Liver (tissue), 9 donors: ENCODE results near the gene PSENEN. TPM values are rescaled to one million over a fixed set of nuclear protein-coding genes. Genes with fewer than 3 reads are reported as not detected.

Experiments
- DNase-seq: peaks from one replicate; pipeline ENCODE4 v3.0.0-alpha.2; 2017; ENCODE audit warnings: low spot score
- H3K27ac ChIP-seq, 2 donors: one replicate each; pipeline ENCODE4 v1.7.0; 2013; ENCODE audit warnings: inconsistent platforms in 2 of 2, low read length in 2 of 2, control low read depth in 1 of 2, low read depth in 1 of 2, mild to moderate bottlenecking in 1 of 2
- H3K27me3 ChIP-seq, 4 donors: one replicate each; pipeline versions ENCODE4 v1.6.1 to v1.7.0; 2013; ENCODE audit warnings: low read length in 3 of 4, inconsistent platforms in 1 of 4, mild to moderate bottlenecking in 1 of 4, moderate library complexity in 1 of 4; ENCODE audit not compliant: control insufficient read depth in 4 of 4, insufficient read depth in 4 of 4
- H3K36me3 ChIP-seq, 4 donors: one replicate each; pipeline versions ENCODE4 v1.6.1 to v1.7.0; 2013; ENCODE audit warnings: low read length in 3 of 4, mild to moderate bottlenecking in 3 of 4, low read depth in 1 of 4, moderate library complexity in 1 of 4; ENCODE audit not compliant: control insufficient read depth in 4 of 4, insufficient read depth in 3 of 4
- H3K4me1 ChIP-seq, 4 donors: one replicate each; pipeline versions ENCODE4 v1.6.1 to v1.7.0; 2013; ENCODE audit warnings: low read length in 3 of 4, mild to moderate bottlenecking in 3 of 4, moderate library complexity in 1 of 4; ENCODE audit not compliant: control insufficient read depth in 4 of 4, insufficient read depth in 4 of 4
- H3K4me3 ChIP-seq, 3 donors: one replicate each; pipeline versions ENCODE4 v1.6.1 to v1.7.0; 2013; ENCODE audit warnings: low read length in 3 of 3, control low read depth in 1 of 3, low read depth in 1 of 3, mild to moderate bottlenecking in 1 of 3
- H3K9ac ChIP-seq, 2 donors: one replicate each; pipeline ENCODE4 v1.7.0; 2013; ENCODE audit warnings: low read length in 2 of 2, mild to moderate bottlenecking in 2 of 2, moderate library complexity in 2 of 2, control low read depth in 1 of 2, low read depth in 1 of 2
- H3K9me3 ChIP-seq, 4 donors: one replicate each; pipeline versions ENCODE4 v1.6.1 to v1.7.0; 2013; ENCODE audit warnings: low read length in 3 of 4; ENCODE audit not compliant: control insufficient read depth in 4 of 4
- ATF3 ChIP-seq: IDR thresholded peaks from 2 replicates; pipeline ENCODE4 v1.6.1; 2016; ENCODE audit warnings: antibody characterized with exemption
- CTCF ChIP-seq: fragments of 150-350 bp; IDR thresholded peaks from 2 replicates; pipeline ENCODE4 v1.5.1; 2017; ENCODE audit warnings: improper control_type of control experiment, low read depth, low read length; ENCODE audit not compliant: missing input control
- FOXA1 ChIP-seq: IDR thresholded peaks from 2 replicates; pipeline ENCODE4 v1.6.1; 2016; ENCODE audit warnings: antibody characterized with exemption
- GABPA ChIP-seq, 2 donors: IDR thresholded peaks in 1 of 2; conservative IDR thresholded peaks in 1 of 2; 2 replicates each; pipeline ENCODE4 v1.6.1; 2016; ENCODE audit warnings: antibody characterized with exemption in 2 of 2, mild to moderate bottlenecking in 1 of 2, moderate library complexity in 1 of 2
- HNF4A ChIP-seq, 2 donors: conservative IDR thresholded peaks; 2 replicates each; pipeline ENCODE4 v1.6.1; 2016; ENCODE audit warnings: antibody characterized with exemption in 2 of 2, mild to moderate bottlenecking in 2 of 2
- JUND ChIP-seq, 2 donors: IDR thresholded peaks; 2 replicates each; pipeline ENCODE4 v1.6.1; 2016; ENCODE audit warnings: antibody characterized with exemption in 2 of 2
- RAD21 ChIP-seq, 2 donors: IDR thresholded peaks; 2 replicates each; pipeline ENCODE4 v1.6.1; 2016; ENCODE audit warnings: antibody characterized with exemption in 2 of 2, mild to moderate bottlenecking in 2 of 2
- REST ChIP-seq: IDR thresholded peaks from 2 replicates; pipeline ENCODE4 v1.6.1; 2016; ENCODE audit warnings: antibody characterized with exemption, mild to moderate bottlenecking
- RXRA ChIP-seq, 2 donors: IDR thresholded peaks; 2 replicates each; pipeline ENCODE4 v1.6.1; 2017 to 2018; ENCODE audit warnings: antibody characterized with exemption in 2 of 2, mild to moderate bottlenecking in 1 of 2
- SP1 ChIP-seq: IDR thresholded peaks from 2 replicates; pipeline ENCODE4 v1.6.1; 2018; ENCODE audit warnings: antibody characterized with exemption, mild to moderate bottlenecking
- TAF1 ChIP-seq: conservative IDR thresholded peaks from 2 replicates; pipeline ENCODE4 v1.6.1; 2016; ENCODE audit warnings: antibody characterized with exemption, mild to moderate bottlenecking
- YY1 ChIP-seq: IDR thresholded peaks from 2 replicates; pipeline ENCODE4 v1.6.1; 2016; ENCODE audit warnings: antibody characterized with exemption, mild to moderate bottlenecking
- ZBTB33 ChIP-seq: IDR thresholded peaks from 2 replicates; pipeline ENCODE4 v1.6.1; 2016; ENCODE audit warnings: antibody characterized with exemption
- WGBS: extraction: QIAGEN DNeasy Blood & Tissue Kit; methylation state at CpG from one replicate; pipeline ENCODE4 v1.1.7; 2013; 5-methylcytosine and 5-hydroxymethylcytosine counted together
- polyA plus RNA-seq, 2 donors: library from polyadenylated mRNA; stranded (reverse) in 1 of 2; unstranded in 1 of 2; fragments of 200-250 nt in 1 of 2; fragments of >200 nt in 1 of 2; fragmentation: Nextera tagmentation in 1 of 2; extraction: Ambion mirVana in 1 of 2; gene quantifications; one replicate each; pipeline versions ENCODE4 v1.2.1 to v1.2.3, GENCODE V29; 2013 to 2015
- total RNA-seq, 2 donors: library from RNA; depleted of rRNA; stranded (reverse); fragments of >200 nt; gene quantifications; one replicate each; pipeline ENCODE4 v1.2.3, GENCODE V29; 2014
- donor health status: healthy.
- donor health status: healthy.
- donor health status: healthy.
- donor health status: healthy.
- donor health status: healthy.

Gene PSENEN
- total and polyA plus RNA-seq, 4 donors, result 7.4 to 58.1 (median 20.7) TPM

GRCh38 chr19:35783469-35784434, 38.3 kb downstream of the PSENEN start:
- no peaks in the 10 kb centered on the region for H3K4me1 ChIP-seq
- no peaks in the 10 kb centered on the region for H3K9me3 ChIP-seq
- H3K36me3 ChIP-seq, result peaks cover 0 to 1% (median 0%) of the 10 kb centered on the region in 4 donors
- no peak overlapping the region for H3K9ac ChIP-seq
- no peak for TF ChIP-seq SP1
- TF ChIP-seq HNF4A (conservative IDR thresholded peaks at IDR 0.05), result peak; percentile 16 to 20
- no peak for TF ChIP-seq FOXA1
- TF ChIP-seq JUND (IDR thresholded peaks at IDR 0.05), result no peak
- no peak for TF ChIP-seq RAD21 (IDR thresholded peaks at IDR 0.05)
- no peak for TF ChIP-seq YY1
- no peak for TF ChIP-seq CTCF
- H3K27me3 ChIP-seq, result no peaks in the 10 kb centered on the region
- H3K27ac ChIP-seq, result no peak overlapping the region
- DNase-seq, result no peak
- 83% methylated on average over 28 of the region's 28 CpGs for WGBS
- no peak overlapping the region for H3K4me3 ChIP-seq

GRCh38 chr19:35784503-35785338, 39.3 kb downstream of the PSENEN start:
- peaks cover 0 to 1% (median 0%) of the 10 kb centered on the region in 4 donors for H3K36me3 ChIP-seq
- TF ChIP-seq JUND (IDR thresholded peaks at IDR 0.05) (no peak), HNF4A (conservative IDR thresholded peaks at IDR 0.05) (no peak), GABPA (IDR thresholded peaks at IDR 0.05 in 1 of 2, conservative IDR thresholded peaks at IDR 0.05 in 1 of 2) (no peak), CTCF (no peak), RXRA (IDR thresholded peaks at IDR 0.05) (no peak)

GRCh38 chr19:35785339-35785627, 39.8 kb downstream of the PSENEN start:
- Histone ChIP-seq H3K36me3 (peaks cover 0 to 1% (median 0%) of the 10 kb centered on the region in 4 donors), H3K9me3 (no peaks in the 10 kb centered on the region), H3K9ac (no peak overlapping the region), H3K4me3 (no peak overlapping the region), H3K27me3 (no peaks in the 10 kb centered on the region), H3K4me1 (no peaks in the 10 kb centered on the region), H3K27ac (no peak overlapping the region)
- WGBS, result 96% methylated on average over 10 of the region's 10 CpGs
- no peak for DNase-seq
- TF ChIP-seq ZBTB33 (no peak), HNF4A (conservative IDR thresholded peaks at IDR 0.05) (no peak), RAD21 (IDR thresholded peaks at IDR 0.05) (no peak), REST (no peak), ATF3 (no peak), GABPA (IDR thresholded peaks at IDR 0.05 in 1 of 2, conservative IDR thresholded peaks at IDR 0.05 in 1 of 2) (no peak), TAF1 (no peak), JUND (IDR thresholded peaks at IDR 0.05) (no peak), RXRA (IDR thresholded peaks at IDR 0.05) (no peak)

More at GRCh38 chr19:35784503-35785338, 39.3 kb downstream of the PSENEN start:
- Histone ChIP-seq H3K27me3 (no peaks in the 10 kb centered on the region), H3K9ac (no peak overlapping the region), H3K4me3 (no peak overlapping the region), H3K9me3 (no peaks in the 10 kb centered on the region), H3K27ac (no peak overlapping the region), H3K4me1 (no peaks in the 10 kb centered on the region)
- DNase-seq, result no peak
- WGBS, result 87% methylated on average over 45 of the region's 45 CpGs
